H9 (cell line): ENCODE results near the gene ZNF653. TPM values are rescaled to one million over a fixed set of nuclear protein-coding genes. Genes with fewer than 3 reads are reported as not detected.

Experiments
- microRNA-seq: library from miRNA; unstranded; fragments of <30 nt; microRNA quantifications from one replicate; pipeline ENCODE4, GENCODE V29; 2020; ENCODE audit warnings: borderline microRNAs expressed
- total RNA-seq: library from RNA; stranded (reverse); gene quantifications from 2 replicates; pipeline ENCODE4 v1.2.1, GENCODE V29; 2021

ZNF653 gene
- total RNA-seq, 1 experiment from 2014 or later: 11.6 TPM

Small RNA genes lying within 50 kb of the gene (microRNA-seq; reads per million reads assigned to microRNA genes)
- 0.46 reads per million for gene MIR7974

Other genes with a start within 250 kb of the ZNF653 start
- 57.9 and 59.4 TPM in 2 replicates for gene DOCK6, start 243.3 kb downstream of the ZNF653 start, total RNA-seq
- not detected in 2 replicates for gene TSPAN16, start 209.7 kb downstream of the ZNF653 start, total RNA-seq
- gene RAB3D, start 166.2 kb downstream of the ZNF653 start, total RNA-seq: 29.4 and 32.8 TPM in 2 replicates
- 69.7 and 73.1 TPM in 2 replicates for gene TMEM205, start 159.6 kb downstream of the ZNF653 start, total RNA-seq
- 5.7 and 5.8 TPM in 2 replicates for gene CCDC159, start 159.3 kb downstream of the ZNF653 start, total RNA-seq
- gene PLPPR2, start 150.4 kb downstream of the ZNF653 start, total RNA-seq: 6.1 and 8.0 TPM in 2 replicates
- gene SWSAP1, start 131.2 kb downstream of the ZNF653 start, total RNA-seq: 3.8 and 5.2 TPM in 2 replicates
- 8.9 and 9.3 TPM in 2 replicates for gene EPOR, start 121.5 kb downstream of the ZNF653 start, total RNA-seq
- gene RGL3, start 86.5 kb downstream of the ZNF653 start, total RNA-seq: 58.5 and 65.9 TPM in 2 replicates
- gene ODAD3, start 70.7 kb downstream of the ZNF653 start, total RNA-seq: 2.2 and 2.5 TPM in 2 replicates
- 431 and 437 TPM in 2 replicates for gene PRKCSH, start 70.2 kb downstream of the ZNF653 start, total RNA-seq
- 1.2 and 1.4 TPM in 2 replicates for gene ELAVL3, start 24.8 kb downstream of the ZNF653 start, total RNA-seq
- gene ECSIT, start 23.3 kb upstream of the ZNF653 start, total RNA-seq: 40.0 and 42.4 TPM in 2 replicates
- gene CNN1, start 33.0 kb upstream of the ZNF653 start, total RNA-seq: 15.7 and 17.9 TPM in 2 replicates
- gene ELOF1, start 53.4 kb upstream of the ZNF653 start, total RNA-seq: 84.9 and 88.6 TPM in 2 replicates
- 2.3 and 4.0 TPM in 2 replicates for gene ACP5, start 71.8 kb upstream of the ZNF653 start, total RNA-seq
- 12.2 and 12.8 TPM in 2 replicates for gene ZNF627, start 91.6 kb upstream of the ZNF653 start, total RNA-seq
- gene ZNF823, start 233.1 kb upstream of the ZNF653 start, total RNA-seq: 2.3 and 2.5 TPM in 2 replicates